Nephron progenitor cell (in vitro differentiated cells): ENCODE measurements around the gene KLHL12.

ENCODE experiments used
- DNase-seq: peaks from one replicate; pipeline ENCODE4 v3.0.0; 2021
- H3K27ac Mint-ChIP-seq: 2 replicates; pipeline ENCODE4 v1.8.0; 2021; ENCODE audit warnings: mild to moderate bottlenecking, moderate library complexity, mixed read lengths
- H3K27me3 Mint-ChIP-seq: 2 replicates; pipeline ENCODE4 v1.8.0; 2021; ENCODE audit warnings: mild to moderate bottlenecking, low read depth, mixed read lengths; ENCODE audit not compliant: poor library complexity
- H3K36me3 Mint-ChIP-seq: 2 replicates; pipeline ENCODE4 v1.8.0; 2021; ENCODE audit warnings: low read depth, mixed read lengths
- H3K4me1 Mint-ChIP-seq: 2 replicates; pipeline ENCODE4 v1.8.0; 2021; ENCODE audit warnings: mixed read lengths
- H3K4me3 Mint-ChIP-seq: 2 replicates; pipeline ENCODE4 v1.8.0; 2021; ENCODE audit warnings: mild to moderate bottlenecking, moderate library complexity, mixed read lengths
- H3K9me3 Mint-ChIP-seq: 2 replicates; pipeline ENCODE4 v1.8.0; 2021; ENCODE audit warnings: mild to moderate bottlenecking, moderate library complexity, mixed read lengths
- CTCF ChIP-seq: fragments of 200-600 bp; sonication (generic); IDR thresholded peaks from 2 replicates; pipeline ENCODE4 v1.5.0; 2021; ENCODE audit warnings: antibody characterized with exemption

KLHL12 gene

GRCh38 chr1:202852163-202852904, 74.7 kb downstream of the KLHL12 start:
- no peak overlapping the region for H3K4me3 Mint-ChIP-seq
- TF ChIP-seq CTCF: peak; percentile 55
- H3K27me3 Mint-ChIP-seq: no peaks in the 10 kb centered on the region
- H3K27ac Mint-ChIP-seq: no peak overlapping the region
- H3K36me3 Mint-ChIP-seq: peaks cover 42% of the 10 kb centered on the region
- H3K9me3 Mint-ChIP-seq: no peaks in the 10 kb centered on the region
- DNase-seq: peak; percentile 39
- no peaks in the 10 kb centered on the region for H3K4me1 Mint-ChIP-seq

GRCh38 chr1:202850593-202851362, 76.3 kb downstream of the KLHL12 start:
- no peaks in the 10 kb centered on the region for H3K9me3 Mint-ChIP-seq
- no peak overlapping the region for H3K27ac Mint-ChIP-seq
- no peak overlapping the region for H3K4me3 Mint-ChIP-seq
- DNase-seq: no peak
- TF ChIP-seq CTCF: no peak
- H3K36me3 Mint-ChIP-seq: peaks cover 27% of the 10 kb centered on the region
- no peaks in the 10 kb centered on the region for H3K4me1 Mint-ChIP-seq
- H3K27me3 Mint-ChIP-seq: peaks cover 5% of the 10 kb centered on the region

- Mint-ChIP-seq H3K9me3 (no peaks in the 10 kb centered on the region), H3K27ac (peak overlapping the region; percentile 14), H3K27me3 (peaks cover 9% of the 10 kb centered on the region), H3K36me3 (peaks cover 21% of the 10 kb centered on the region), H3K4me3 (no peak overlapping the region), H3K4me1 (peaks cover 6% of the 10 kb centered on the region)
- TF ChIP-seq CTCF: no peak
- no peak for DNase-seq
Observed at GRCh38 chr1:202848191-202848542, 78.9 kb downstream of the KLHL12 start.

GRCh38 chr1:202844935-202845334, 82.1 kb downstream of the KLHL12 start:
- Mint-ChIP-seq H3K4me3 (no peak overlapping the region), H3K27me3 (peaks cover 9% of the 10 kb centered on the region), H3K36me3 (peaks cover 4% of the 10 kb centered on the region), H3K27ac (no peak overlapping the region), H3K4me1 (peaks cover 13% of the 10 kb centered on the region), H3K9me3 (no peaks in the 10 kb centered on the region)
- DNase-seq: no peak
- no peak for TF ChIP-seq CTCF

- no peak for TF ChIP-seq CTCF
- DNase-seq: no peak
- H3K4me1 Mint-ChIP-seq: peaks cover 13% of the 10 kb centered on the region
- H3K9me3 Mint-ChIP-seq: no peaks in the 10 kb centered on the region
- no peak overlapping the region for H3K27ac Mint-ChIP-seq
- no peak overlapping the region for H3K4me3 Mint-ChIP-seq
- H3K27me3 Mint-ChIP-seq: peaks cover 9% of the 10 kb centered on the region
- H3K36me3 Mint-ChIP-seq: no peaks in the 10 kb centered on the region
Observed at GRCh38 chr1:202844259-202844658, 82.8 kb downstream of the KLHL12 start.

GRCh38 chr1:202843081-202843480, 84.0 kb downstream of the KLHL12 start:
- TF ChIP-seq CTCF: no peak
- peaks cover 9% of the 10 kb centered on the region for H3K27me3 Mint-ChIP-seq
- H3K27ac Mint-ChIP-seq: no peak overlapping the region

More at GRCh38 chr1:202843081-202843480, 84.0 kb downstream of the KLHL12 start:
- H3K9me3 Mint-ChIP-seq: no peaks in the 10 kb centered on the region
- no peak overlapping the region for H3K4me3 Mint-ChIP-seq
- peaks cover 13% of the 10 kb centered on the region for H3K4me1 Mint-ChIP-seq
- DNase-seq: no peak
- H3K36me3 Mint-ChIP-seq: no peaks in the 10 kb centered on the region
